ENCODE data around the gene PARVB.

- TF ChIP-seq CTCF (IDR thresholded peaks at IDR 0.05 in 4 of 5, conservative IDR thresholded peaks at IDR 0.05 in 1 of 5) = no peak
- no peak for TF ChIP-seq POLR2A (IDR thresholded peaks at IDR 0.05)
Observed at GRCh38 chr22:44097263-44098020, 73.3 kb downstream of the PARVB start.

All from gastrocnemius medialis (tissue), 4 donors.